Body of pancreas (tissue), 4 donors: ENCODE data around the gene PHC2.

Source experiments
- POLR2A ChIP-seq, 3 donors: fragments of 450-650 bp; IDR thresholded peaks; one replicate each; pipeline ENCODE4 v1.6.1; 2016; ENCODE audit warnings: antibody characterized with exemption in 3 of 3, mild to moderate bottlenecking in 2 of 3
- TF ChIP-seq, protein P1 (sequence below), 7 experiments: fragments of 450-650 bp in 4 of 7; fragments of 200-600 bp in 3 of 7; sonication (generic) in 3 of 7; IDR thresholded peaks; one replicate each; pipeline ENCODE4 v1.5.1; 2016 to 2019; ENCODE audit warnings: antibody characterized with exemption in 7 of 7

DNA sequence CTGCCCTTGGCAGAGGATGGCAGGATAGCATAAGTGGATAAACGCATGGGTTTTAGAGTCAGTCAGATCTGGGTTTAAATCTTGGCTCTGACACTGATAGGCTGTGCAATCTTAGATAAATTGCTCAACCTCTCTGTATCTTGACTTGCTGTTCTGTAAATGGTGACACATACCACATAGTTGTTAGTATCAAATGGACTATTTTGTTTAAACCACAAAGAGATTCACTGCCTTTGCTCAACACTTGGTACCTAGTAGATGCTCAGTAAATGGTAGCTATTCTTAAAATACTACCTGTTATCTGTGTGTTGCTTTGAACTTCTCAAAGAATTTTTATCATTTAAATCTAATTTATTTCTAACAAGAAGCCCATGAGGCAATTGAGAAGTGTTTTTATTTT, 70.5 kb downstream of the PHC2 start:
- TF ChIP-seq, protein P1, sequence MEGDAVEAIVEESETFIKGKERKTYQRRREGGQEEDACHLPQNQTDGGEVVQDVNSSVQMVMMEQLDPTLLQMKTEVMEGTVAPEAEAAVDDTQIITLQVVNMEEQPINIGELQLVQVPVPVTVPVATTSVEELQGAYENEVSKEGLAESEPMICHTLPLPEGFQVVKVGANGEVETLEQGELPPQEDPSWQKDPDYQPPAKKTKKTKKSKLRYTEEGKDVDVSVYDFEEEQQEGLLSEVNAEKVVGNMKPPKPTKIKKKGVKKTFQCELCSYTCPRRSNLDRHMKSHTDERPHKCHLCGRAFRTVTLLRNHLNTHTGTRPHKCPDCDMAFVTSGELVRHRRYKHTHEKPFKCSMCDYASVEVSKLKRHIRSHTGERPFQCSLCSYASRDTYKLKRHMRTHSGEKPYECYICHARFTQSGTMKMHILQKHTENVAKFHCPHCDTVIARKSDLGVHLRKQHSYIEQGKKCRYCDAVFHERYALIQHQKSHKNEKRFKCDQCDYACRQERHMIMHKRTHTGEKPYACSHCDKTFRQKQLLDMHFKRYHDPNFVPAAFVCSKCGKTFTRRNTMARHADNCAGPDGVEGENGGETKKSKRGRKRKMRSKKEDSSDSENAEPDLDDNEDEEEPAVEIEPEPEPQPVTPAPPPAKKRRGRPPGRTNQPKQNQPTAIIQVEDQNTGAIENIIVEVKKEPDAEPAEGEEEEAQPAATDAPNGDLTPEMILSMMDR (IDR thresholded peaks at IDR 0.05): no peak
- no peak for TF ChIP-seq POLR2A (IDR thresholded peaks at IDR 0.05)
